22Rv1 (cell line): ENCODE data around the gene COL27A1.
"Not testable (repeated sequence)": the region's sequence is repeated elsewhere in the genome, so short reads cannot be mapped to it uniquely, and the experiment has no call there.

Source experiments
- H3K27ac ChIP-seq: fragments of 450-650 bp; 2 replicates; pipeline ENCODE4 v1.5.1; 2017
- ZFX ChIP-seq: fragments of 450-650 bp; IDR thresholded peaks from 2 replicates; pipeline ENCODE4 v1.6.1; 2017; ENCODE audit warnings: antibody characterized with exemption, borderline replicate concordance
- TF ChIP-seq, protein P1 (sequence below): fragments of 450-650 bp; IDR thresholded peaks from 2 replicates; pipeline ENCODE4 v1.5.1; 2017; ENCODE audit warnings: mild to moderate bottlenecking

The COL27A1 gene

DNA sequence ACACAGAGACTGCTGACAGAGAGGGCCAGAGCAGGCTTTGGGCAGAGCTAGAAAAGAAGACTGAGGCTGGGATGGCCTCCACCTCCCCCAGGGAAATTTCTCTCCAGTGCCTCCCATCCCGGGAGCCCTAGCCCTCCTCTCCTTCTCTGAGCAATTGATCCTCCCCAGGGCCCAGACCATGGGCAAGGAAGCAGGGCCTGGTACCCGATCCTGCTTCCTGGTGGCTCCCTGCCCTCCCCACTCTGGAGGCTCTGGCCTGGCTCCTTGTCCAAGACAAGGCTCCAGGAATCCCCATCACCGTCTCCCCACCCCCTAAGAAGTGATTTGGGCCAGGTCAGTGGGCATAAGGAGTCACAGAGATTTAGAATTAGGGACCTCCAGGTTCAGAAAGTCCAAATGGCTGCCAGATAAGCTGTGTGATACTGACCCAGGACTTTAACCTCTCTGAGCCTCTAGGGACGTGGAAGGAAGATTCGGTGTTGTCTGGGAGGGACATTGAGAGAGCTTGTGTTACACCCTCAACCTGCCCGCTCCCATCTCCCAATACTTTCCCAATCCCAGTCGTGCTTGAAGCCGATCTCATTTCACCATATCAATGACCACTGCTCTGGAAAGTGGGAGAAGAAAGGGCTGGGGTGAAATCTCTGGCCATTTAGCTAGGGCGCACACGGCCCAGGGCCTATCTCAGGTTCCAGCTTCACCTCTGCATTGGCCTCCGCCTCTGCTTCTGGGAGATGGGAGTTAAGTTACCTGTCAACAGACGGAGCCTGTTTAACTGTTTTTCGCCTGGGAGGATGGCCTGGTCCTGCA lies 30.5 kb upstream of the COL27A1 start:
- no peak overlapping the region for H3K27ac ChIP-seq
- no peak for TF ChIP-seq ZFX
- TF ChIP-seq, protein P1, sequence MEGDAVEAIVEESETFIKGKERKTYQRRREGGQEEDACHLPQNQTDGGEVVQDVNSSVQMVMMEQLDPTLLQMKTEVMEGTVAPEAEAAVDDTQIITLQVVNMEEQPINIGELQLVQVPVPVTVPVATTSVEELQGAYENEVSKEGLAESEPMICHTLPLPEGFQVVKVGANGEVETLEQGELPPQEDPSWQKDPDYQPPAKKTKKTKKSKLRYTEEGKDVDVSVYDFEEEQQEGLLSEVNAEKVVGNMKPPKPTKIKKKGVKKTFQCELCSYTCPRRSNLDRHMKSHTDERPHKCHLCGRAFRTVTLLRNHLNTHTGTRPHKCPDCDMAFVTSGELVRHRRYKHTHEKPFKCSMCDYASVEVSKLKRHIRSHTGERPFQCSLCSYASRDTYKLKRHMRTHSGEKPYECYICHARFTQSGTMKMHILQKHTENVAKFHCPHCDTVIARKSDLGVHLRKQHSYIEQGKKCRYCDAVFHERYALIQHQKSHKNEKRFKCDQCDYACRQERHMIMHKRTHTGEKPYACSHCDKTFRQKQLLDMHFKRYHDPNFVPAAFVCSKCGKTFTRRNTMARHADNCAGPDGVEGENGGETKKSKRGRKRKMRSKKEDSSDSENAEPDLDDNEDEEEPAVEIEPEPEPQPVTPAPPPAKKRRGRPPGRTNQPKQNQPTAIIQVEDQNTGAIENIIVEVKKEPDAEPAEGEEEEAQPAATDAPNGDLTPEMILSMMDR = no peak

GRCh38 chr9:114125476-114126013 lies 29.8 kb upstream of the COL27A1 start:
- no peak overlapping the region for H3K27ac ChIP-seq
- TF ChIP-seq ZFX = no peak
- TF ChIP-seq, protein P1 = no peak

GRCh38 chr9:114126247-114127060 lies 28.9 kb upstream of the COL27A1 start:
- no peak overlapping the region for H3K27ac ChIP-seq
- TF ChIP-seq, protein P1 = no peak
- TF ChIP-seq ZFX = no peak

GRCh38 chr9:114128759-114129158 lies 26.6 kb upstream of the COL27A1 start:
- not testable (repeated sequence) for H3K27ac ChIP-seq

DNA sequence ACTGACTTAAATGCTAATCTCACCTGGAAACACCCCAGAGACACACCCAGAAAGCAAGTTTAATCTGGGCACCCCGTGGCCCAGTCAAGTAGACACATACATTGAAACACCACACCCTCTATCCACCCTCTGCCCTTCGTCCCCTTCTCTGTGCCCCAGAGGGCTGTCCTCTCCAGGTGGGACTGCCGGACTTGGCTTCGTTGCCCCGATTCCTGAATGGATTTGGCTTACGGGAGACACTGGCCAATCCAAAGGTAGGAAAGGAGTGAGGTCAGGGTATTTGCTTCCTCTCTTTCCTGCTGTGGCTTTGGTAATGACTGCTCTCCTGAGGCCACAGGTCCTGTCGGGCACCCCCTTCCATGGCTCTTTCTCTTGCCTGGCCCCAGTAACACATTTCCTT lies 25.2 kb upstream of the COL27A1 start:
- H3K27ac ChIP-seq = no peak overlapping the region
- TF ChIP-seq ZFX = no peak
- TF ChIP-seq, protein P1 = no peak

DNA sequence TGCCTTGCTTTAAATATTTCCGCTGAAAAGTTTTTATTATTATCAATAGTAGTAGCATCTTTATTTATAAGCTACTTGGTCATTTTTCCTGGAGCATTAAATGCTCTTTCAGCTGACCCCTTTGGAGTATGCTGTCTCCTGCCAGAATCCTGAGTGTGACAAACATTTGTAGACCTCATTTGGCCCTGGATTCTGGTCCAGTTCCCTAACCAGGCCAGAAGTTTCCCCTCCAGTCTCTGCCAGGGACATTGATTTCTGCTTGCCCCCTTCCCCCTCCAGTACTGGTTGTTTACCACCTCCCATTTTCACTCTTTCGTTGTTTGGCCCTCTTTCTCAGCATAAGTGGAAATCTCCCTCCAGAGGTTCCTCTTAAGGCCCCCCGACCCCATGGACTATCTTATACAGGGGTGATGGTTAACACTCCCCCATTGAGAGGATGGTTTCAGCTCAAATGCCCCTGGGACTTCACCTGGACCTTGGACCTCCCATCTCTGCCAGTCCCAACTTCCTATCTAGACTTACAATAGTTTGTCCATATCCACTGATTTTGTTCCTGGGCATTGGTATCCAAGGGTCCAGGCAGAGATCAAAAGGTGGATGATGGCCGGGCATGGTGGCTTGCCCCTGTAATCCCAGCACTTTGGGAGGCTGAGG lies 24.6 kb upstream of the COL27A1 start:
- H3K27ac ChIP-seq = no peak overlapping the region

More for the DNA sequence above, 24.6 kb upstream of the COL27A1 start:
- TF ChIP-seq ZFX = no peak
- TF ChIP-seq, protein P1 = no peak
